IMR-90 (cell line): ENCODE measurements around the gene MROH7. TPM values are rescaled to one million over a fixed set of nuclear protein-coding genes. Genes with fewer than 3 reads are reported as not detected.

Experiments
- ATAC-seq: fragments of 200-7000 bp; cut with Tn5 transposase; 2 replicates; pipeline ENCODE4 v1.9.1; 2020; ENCODE audit warnings: low read depth, mild to moderate bottlenecking, moderate library complexity
- BruUV-seq: library from RNA; stranded (reverse); fragments of 400-500 nt; replicated peaks from 2 replicates; lab custom pipeline; 2021; lab: Mats Ljungman, UMichigan
- CTCF ChIA-PET: fragments of 300-600 bp; formaldehyde crosslinking; extraction: SDS; loops from one replicate; lab custom pipeline; 2021; ENCODE audit warnings: antibody characterized with exemption; lab: Yijun Ruan, JAX
- POLR2A ChIA-PET: fragments of 300-600 bp; sonication (Branson Sonifier 250); formaldehyde crosslinking; loops from one replicate; lab custom pipeline; 2022; ENCODE audit warnings: antibody characterized with exemption; ENCODE audit not compliant: unreplicated experiment; lab: Charles Lee
- DNase-seq: peaks from one replicate; pipeline ENCODE4 v3.0.0; 2013
- H2AFZ ChIP-seq: replicated peaks from 2 replicates; pipeline ENCODE3; 2013; ENCODE audit warnings: low read length, mild to moderate bottlenecking; ENCODE audit not compliant: poor library complexity
- H2AK5ac ChIP-seq: 2 replicates; pipeline ENCODE4 v1.6.1; 2013; ENCODE audit warnings: low read depth, low read length, inconsistent platforms
- H2AK9ac ChIP-seq: replicated peaks from 2 replicates; pipeline ENCODE3; 2013; ENCODE audit warnings: mild to moderate bottlenecking, low read depth, low read length, moderate library complexity; ENCODE audit not compliant: poor library complexity
- H2BK120ac ChIP-seq: 2 replicates; pipeline ENCODE4 v1.6.1; 2013; ENCODE audit warnings: low read depth, low read length, inconsistent platforms
- H2BK15ac ChIP-seq: 3 replicates; pipeline ENCODE4 v1.6.1; 2013; ENCODE audit warnings: low read depth, low read length, inconsistent platforms
- H2BK20ac ChIP-seq: 2 replicates; pipeline ENCODE4 v1.6.1; 2013; ENCODE audit warnings: low read depth, mild to moderate bottlenecking, inconsistent platforms, low read length, moderate library complexity
- H2BK5ac ChIP-seq: 2 replicates; pipeline ENCODE4 v1.6.1; 2013; ENCODE audit warnings: mild to moderate bottlenecking, low read depth, low read length, inconsistent platforms; ENCODE audit not compliant: poor library complexity, severe bottlenecking
- H3K14ac ChIP-seq: replicated peaks from 2 replicates; pipeline ENCODE4 v1.6.1; 2013; ENCODE audit warnings: low read depth, low read length, inconsistent platforms
- H3K18ac ChIP-seq: 2 replicates; pipeline ENCODE4 v1.6.1; 2013; ENCODE audit warnings: low read depth, low read length, control low read depth
- H3K23ac ChIP-seq: 2 replicates; pipeline ENCODE4 v1.6.1; 2013; ENCODE audit warnings: low read depth, low read length, inconsistent platforms
- H3K27ac ChIP-seq: 2 replicates; pipeline ENCODE4 v1.5.1; 2013; ENCODE audit warnings: mild to moderate bottlenecking, control low read depth, low read length; ENCODE audit not compliant: insufficient read depth
- H3K27me3 ChIP-seq: 2 replicates; pipeline ENCODE4 v1.6.1; 2013; ENCODE audit warnings: low read length; ENCODE audit not compliant: control insufficient read depth, insufficient read depth
- H3K36me3 ChIP-seq: 2 replicates; pipeline ENCODE4 v1.6.1; 2013; ENCODE audit warnings: low read length, mixed read lengths; ENCODE audit not compliant: control insufficient read depth, insufficient read depth
- H3K4ac ChIP-seq: 2 replicates; pipeline ENCODE4 v1.6.1; 2013; ENCODE audit warnings: low read depth, low read length, inconsistent platforms
- H3K4me1 ChIP-seq: 2 replicates; pipeline ENCODE4 v1.6.1; 2013; ENCODE audit warnings: low read length, mixed read lengths; ENCODE audit not compliant: control insufficient read depth, insufficient read depth
- H3K4me2 ChIP-seq: 2 replicates; pipeline ENCODE4 v1.6.1; 2013; ENCODE audit warnings: low read depth, mild to moderate bottlenecking, control low read depth, low read length, moderate library complexity
- H3K4me3 ChIP-seq: 2 replicates; pipeline ENCODE4 v1.5.1; 2013; ENCODE audit warnings: low read depth, mild to moderate bottlenecking, control low read depth, low read length, moderate library complexity; ENCODE audit not compliant: insufficient read depth
- H3K56ac ChIP-seq: 2 replicates; pipeline ENCODE4 v1.6.1; 2013; ENCODE audit warnings: low read length, inconsistent platforms; ENCODE audit not compliant: insufficient read depth; ENCODE audit errors: extremely low read depth
- H3K79me1 ChIP-seq, 2 experiments: 2 replicates each; pipeline ENCODE4 v1.6.1; 2013; ENCODE audit warnings: low read length in 2 of 2, inconsistent platforms in 1 of 2, low read depth in 1 of 2
- H3K9ac ChIP-seq: 2 replicates; pipeline ENCODE4 v1.6.1; 2013; ENCODE audit warnings: low read depth, low read length, control low read depth
- H3K9me1 ChIP-seq: 2 replicates; pipeline ENCODE4 v1.6.1; 2013; ENCODE audit warnings: low read length, inconsistent platforms; ENCODE audit not compliant: insufficient read depth
- H3K9me3 ChIP-seq: 2 replicates; pipeline ENCODE4 v1.6.1; 2013; ENCODE audit warnings: low read length; ENCODE audit not compliant: control insufficient read depth, insufficient read depth
- H4K20me1 ChIP-seq: 2 replicates; pipeline ENCODE4 v1.6.1; 2013; ENCODE audit warnings: low read length, inconsistent platforms; ENCODE audit not compliant: insufficient read depth
- H4K5ac ChIP-seq: 2 replicates; pipeline ENCODE4 v1.6.1; 2013; ENCODE audit warnings: mild to moderate bottlenecking, low read depth, low read length, control low read depth
- H4K8ac ChIP-seq, 2 experiments: 2 replicates each; pipeline ENCODE4 v1.6.1; 2013; ENCODE audit warnings: low read depth in 2 of 2, low read length in 2 of 2, control low read depth in 1 of 2, inconsistent platforms in 1 of 2
- H4K91ac ChIP-seq: 2 replicates; pipeline ENCODE4 v1.6.1; 2013; ENCODE audit warnings: low read depth, low read length, inconsistent platforms; ENCODE audit not compliant: insufficient read depth
- BHLHE40 ChIP-seq: fragments of 150-350 bp; IDR thresholded peaks from 2 replicates; pipeline ENCODE4 v1.6.1; 2016; ENCODE audit warnings: mild to moderate bottlenecking, low read depth, low read length
- CEBPB ChIP-seq: IDR thresholded peaks from 2 replicates; pipeline ENCODE4 v1.6.1; 2012; ENCODE audit warnings: low read depth, low read length, improper control_type of control experiment
- CHD1 ChIP-seq: IDR thresholded peaks from 2 replicates; pipeline ENCODE4 v1.6.1; 2012; ENCODE audit warnings: low read depth, low read length, improper control_type of control experiment
- FOS ChIP-seq: fragments of 150-350 bp; IDR thresholded peaks from 2 replicates; pipeline ENCODE4 v1.6.1; 2016; ENCODE audit warnings: low read depth, low read length
- MAZ ChIP-seq: IDR thresholded peaks from 2 replicates; pipeline ENCODE4 v1.6.1; 2012; ENCODE audit warnings: low read depth, mild to moderate bottlenecking, low read length, improper control_type of control experiment, moderate library complexity, borderline replicate concordance
- MXI1 ChIP-seq: IDR thresholded peaks from 2 replicates; pipeline ENCODE4 v1.6.1; 2012; ENCODE audit warnings: low read depth, mild to moderate bottlenecking, low read length, moderate library complexity, borderline replicate concordance
- NFE2L2 ChIP-seq: fragments of 150-350 bp; IDR thresholded peaks from 2 replicates; pipeline ENCODE4 v1.6.1; 2016; ENCODE audit warnings: low read depth, mild to moderate bottlenecking, low read length
- POLR2A ChIP-seq: IDR thresholded peaks from 2 replicates; pipeline ENCODE4 v1.6.1; 2012; ENCODE audit warnings: mild to moderate bottlenecking, low read depth, low read length
- RAD21 ChIP-seq: IDR thresholded peaks from 2 replicates; pipeline ENCODE4 v1.6.1; 2012; ENCODE audit warnings: low read length, improper control_type of control experiment
- RCOR1 ChIP-seq: IDR thresholded peaks from 2 replicates; pipeline ENCODE4 v1.6.1; 2012; ENCODE audit warnings: mild to moderate bottlenecking, low read length, improper control_type of control experiment; ENCODE audit not compliant: insufficient replicate concordance
- RFX5 ChIP-seq: IDR thresholded peaks from 2 replicates; pipeline ENCODE4 v1.8.0; 2012; ENCODE audit warnings: low read depth, mild to moderate bottlenecking, low read length, moderate library complexity
- WGBS, 2 experiments: methylation state at CpG; one replicate each; pipeline versions ENCODE4 v1.1.5 to v1.1.7; 2013; ENCODE audit warnings: missing lambda C conversion rate in 2 of 2; ENCODE audit not compliant: insufficient read length in 1 of 2; ENCODE audit errors: extremely low coverage in 2 of 2; 5-methylcytosine and 5-hydroxymethylcytosine counted together
- dilution Hi-C: fragments of 300-500 bp; cut with HindIII; formaldehyde crosslinking; loops from one replicate; pipeline ENCODE4 v1.14.3; 2018; ENCODE audit warnings: low sequenced_read_pairs; ENCODE audit not compliant: unreplicated experiment
- in situ Hi-C: fragments of 300-500 bp; cut with MboI; formaldehyde crosslinking; loops from 3 replicates; pipeline ENCODE4 v1.14.3; 2019; ENCODE audit warnings: low sequenced_read_pairs, inconsistent platforms, mixed read lengths
- intact Hi-C: fragments of 100-400 bp; cut with micrococcal nuclease; formaldehyde crosslinking; loops from 2 replicates; pipeline ENCODE4 v1.10.0; 2022
- polyA plus RNA-seq, 3 experiments: library from polyadenylated mRNA; depleted of rRNA; stranded (reverse); fragments of >200 nt; gene quantifications; 2 replicates each; pipeline ENCODE4 v1.2.3, GENCODE V29; 2012; ENCODE audit warnings: low replicate concordance in 1 of 3
- total RNA-seq: library from RNA; depleted of rRNA; stranded (reverse); fragments of >200 nt; gene quantifications from 2 replicates; pipeline ENCODE4 v1.2.3, GENCODE V29; 2012
- TF ChIP-seq, protein P1 (sequence below): fragments of 150-350 bp; IDR thresholded peaks from 2 replicates; pipeline ENCODE4 v1.6.1; 2017; ENCODE audit warnings: mild to moderate bottlenecking, antibody characterized with exemption, low read length, low read depth

Gene MROH7
- total and polyA plus RNA-seq, 2 of the 4 experiments (the other 2 are of a cell fraction), result not detected

GRCh38 chr1:54711536-54711935, 70.0 kb downstream of the MROH7 start:
- ChIA-PET CTCF (no interaction called here), POLR2A (no interaction called here)
- H2BK15ac ChIP-seq, result no peak overlapping the region
- no peaks in the 10 kb centered on the region for H4K20me1 ChIP-seq
- no peak overlapping the region for H3K4me2 ChIP-seq
- peaks cover 24% of the 10 kb centered on the region for H3K27me3 ChIP-seq
- dilution Hi-C loops, result no loop called here
- no peak overlapping the region for H2AFZ ChIP-seq
- BruUV-seq, result no TSS peak
- H4K91ac ChIP-seq, result no peak overlapping the region
- no peaks in the 10 kb centered on the region for H3K9me3 ChIP-seq
- TF ChIP-seq NFE2L2 (no peak), BHLHE40 (no peak), FOS (no peak), MAZ (no peak), POLR2A (no peak), CEBPB (no peak), MXI1 (no peak), RCOR1 (no peak), CHD1 (no peak), RAD21 (no peak), RFX5 (no peak)
- TF ChIP-seq, protein P1, sequence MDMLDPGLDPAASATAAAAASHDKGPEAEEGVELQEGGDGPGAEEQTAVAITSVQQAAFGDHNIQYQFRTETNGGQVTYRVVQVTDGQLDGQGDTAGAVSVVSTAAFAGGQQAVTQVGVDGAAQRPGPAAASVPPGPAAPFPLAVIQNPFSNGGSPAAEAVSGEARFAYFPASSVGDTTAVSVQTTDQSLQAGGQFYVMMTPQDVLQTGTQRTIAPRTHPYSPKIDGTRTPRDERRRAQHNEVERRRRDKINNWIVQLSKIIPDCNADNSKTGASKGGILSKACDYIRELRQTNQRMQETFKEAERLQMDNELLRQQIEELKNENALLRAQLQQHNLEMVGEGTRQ, result no peak
- no peak overlapping the region for H3K56ac ChIP-seq
- peaks cover 5 to 9% of the 10 kb centered on the region in 2 experiments for H3K79me1 ChIP-seq
- no peak overlapping the region for H3K9ac ChIP-seq
- H3K4ac ChIP-seq, result no peak overlapping the region
- no peak overlapping the region for H3K4me3 ChIP-seq
- H3K18ac ChIP-seq, result no peak overlapping the region
- H4K8ac ChIP-seq, result no peak overlapping the region
- H2BK5ac ChIP-seq, result no peak overlapping the region
- H3K27ac ChIP-seq, result no peak overlapping the region
- H3K9me1 ChIP-seq, result 0 out of 2 replicates have a peak, but pooled peaks cover 6% of the 10 kb centered on the region
- no peaks in the 10 kb centered on the region for H3K4me1 ChIP-seq
- WGBS, 2 experiments, result 80% methylated on average over 3 of the region's 10 CpGs; no CpG with 5 or more reads in 1 of the 2 experiments
- no peak overlapping the region for H2BK120ac ChIP-seq
- intact Hi-C loops, result no loop called here
- no peak for ATAC-seq
- in situ Hi-C loops, result no loop called here
- H3K36me3 ChIP-seq, result no peaks in the 10 kb centered on the region
- no peak overlapping the region for H4K5ac ChIP-seq
- no peak for DNase-seq
- H2AK5ac ChIP-seq, result no peak overlapping the region
- no peak overlapping the region for H2BK20ac ChIP-seq
- no peak overlapping the region for H2AK9ac ChIP-seq
- H3K23ac ChIP-seq, result no peak overlapping the region
- no peak overlapping the region for H3K14ac ChIP-seq
